Right ventricle myocardium inferior (tissue), 1 donor: Measurements from ENCODE around the gene OTOG. TPM values are rescaled to one million over a fixed set of nuclear protein-coding genes. Genes with fewer than 3 reads are reported as not detected.

Experiments used
- total RNA-seq: library from RNA; stranded (reverse); fragmentation: NEBNext Ultra II Directional; extraction: Animal tissue kit (Norgen Biotek cat#: 25700); gene quantifications from one replicate; pipeline ENCODE4 v1.2.1, GENCODE V29; 2021
- donor health status: DM: no; HTN: yes; CAD: no; lungs with severe emphysema.

Gene OTOG
- total RNA-seq, 1 donor from 2014 or later = not detected

Other genes starting within 250 kb of the OTOG start
- 0.73 TPM for gene NCR3LG1, start 195.5 kb upstream of the OTOG start, total RNA-seq
- gene KCNJ11, start 158.6 kb upstream of the OTOG start, total RNA-seq = 23.5 TPM
- gene ABCC8, start 70.4 kb upstream of the OTOG start, total RNA-seq = 1.1 TPM
- not detected for gene USH1C, start 2.8 kb upstream of the OTOG start, total RNA-seq
- gene MYOD1, start 172.3 kb downstream of the OTOG start, total RNA-seq = 0.27 TPM
- not detected for gene KCNC1, start 187.5 kb downstream of the OTOG start, total RNA-seq